GM19238 (cell line): ENCODE results near the gene PNPLA6.

Source experiments
- DNase-seq: peaks from one replicate; pipeline ENCODE4 v3.0.0; 2011; ENCODE audit warnings: low spot score; ENCODE audit not compliant: insufficient read length

Gene PNPLA6

DNA sequence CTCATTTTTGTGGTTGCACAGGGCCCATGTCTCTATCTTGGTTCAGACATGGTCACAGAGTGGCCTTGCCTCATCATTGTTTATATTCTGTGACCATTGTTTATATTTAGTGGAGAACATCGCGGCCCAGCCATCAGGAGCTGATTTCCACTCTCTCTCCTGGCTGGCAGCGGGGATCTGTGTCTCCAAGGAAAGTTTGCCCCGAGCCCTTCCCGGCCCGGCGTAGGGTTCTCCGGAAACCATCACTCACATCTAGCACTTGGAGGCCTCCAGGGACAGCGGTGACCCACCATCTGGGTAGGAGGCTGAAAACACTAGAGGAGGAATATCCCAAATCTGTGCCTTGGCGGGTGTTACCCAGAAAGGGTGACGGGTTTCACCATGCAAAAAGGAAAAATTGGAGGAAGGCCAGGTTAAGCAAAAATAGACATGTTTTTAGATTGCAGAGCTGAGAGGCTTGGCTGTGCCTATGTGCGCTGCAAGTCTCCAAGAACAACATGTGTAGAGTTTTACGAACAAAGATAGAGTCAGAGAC is 20.3 kb upstream of the PNPLA6 start:
- no peak for DNase-seq

DNA sequence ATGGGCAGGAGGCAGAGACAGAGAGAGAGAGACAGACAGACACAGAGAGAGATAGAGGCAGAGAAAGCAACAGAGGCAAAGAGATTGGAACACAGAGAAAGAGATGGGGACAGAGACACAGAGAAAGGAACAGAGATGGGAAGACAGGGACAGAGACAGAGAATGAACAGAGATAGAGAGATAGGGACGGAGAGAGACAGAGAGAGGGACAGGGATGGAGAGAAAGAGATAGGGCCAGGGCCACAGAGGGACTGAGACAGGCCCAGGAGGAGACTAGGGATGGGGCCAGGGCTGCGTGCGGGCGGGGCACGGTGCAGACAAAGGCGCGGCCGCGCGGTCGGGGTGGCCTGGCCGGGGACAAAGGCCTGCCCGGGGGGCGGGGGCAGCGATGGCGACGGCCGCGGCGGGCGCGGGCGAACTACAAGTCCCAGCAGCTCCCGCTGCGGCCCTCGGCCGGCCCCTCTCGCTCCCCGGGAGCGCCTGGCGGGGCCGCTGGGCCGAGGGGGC is 19.8 kb upstream of the PNPLA6 start, which contains the start of gene ZNF358:
Gene ZNF358, plus strand, starts transcription at position 459 of the 507 bp plus-strand sequence. CDS start 3,140 bp downstream, outside the sequence.
- peak; percentile 88 for DNase-seq

DNA sequence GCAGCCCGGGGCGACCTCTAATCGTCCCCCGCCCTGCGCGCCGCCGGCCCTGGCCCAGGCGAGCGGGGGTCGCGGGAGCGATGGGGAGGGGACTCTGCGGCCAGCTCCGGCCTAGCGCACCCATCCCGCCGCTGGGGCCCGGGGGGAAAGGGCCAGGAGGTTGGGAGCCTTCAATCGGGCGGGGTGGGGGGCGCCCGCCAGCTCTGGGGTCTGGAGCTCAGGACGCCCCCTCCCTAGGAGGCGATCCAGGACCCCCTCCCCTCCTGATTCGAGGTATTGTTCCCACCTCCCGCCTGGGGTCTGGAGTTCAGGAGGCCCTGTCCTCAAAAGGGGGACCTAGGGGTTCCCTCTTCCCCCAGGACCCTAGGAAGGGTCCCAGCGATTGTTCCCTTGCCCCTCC is 19.2 kb upstream of the PNPLA6 start:
- DNase-seq = no peak

DNA sequence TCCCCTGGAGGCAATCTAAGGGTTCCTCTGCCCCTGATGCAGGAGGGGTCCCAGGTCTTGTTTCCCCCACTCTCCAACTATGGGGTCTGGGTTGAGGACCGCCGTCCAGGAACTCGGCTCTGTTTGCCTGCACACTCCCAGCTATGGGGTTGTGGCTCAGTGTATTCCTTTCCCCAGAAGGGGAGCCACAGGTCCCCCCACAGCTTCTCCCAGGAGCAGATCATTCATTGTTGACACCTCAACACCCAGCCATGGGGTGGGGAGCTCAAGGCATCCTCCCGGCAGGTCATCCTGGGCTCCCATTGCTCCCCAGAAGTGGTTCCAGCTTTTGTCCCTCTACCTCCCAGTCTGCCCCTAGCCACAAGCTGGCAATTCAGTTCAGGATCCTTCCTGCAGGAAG is 18.6 kb upstream of the PNPLA6 start:
- DNase-seq = no peak

- no peak for DNase-seq
Measured at GRCh38 chr19:7519361-7520130, 16.0 kb upstream of the PNPLA6 start.

DNA sequence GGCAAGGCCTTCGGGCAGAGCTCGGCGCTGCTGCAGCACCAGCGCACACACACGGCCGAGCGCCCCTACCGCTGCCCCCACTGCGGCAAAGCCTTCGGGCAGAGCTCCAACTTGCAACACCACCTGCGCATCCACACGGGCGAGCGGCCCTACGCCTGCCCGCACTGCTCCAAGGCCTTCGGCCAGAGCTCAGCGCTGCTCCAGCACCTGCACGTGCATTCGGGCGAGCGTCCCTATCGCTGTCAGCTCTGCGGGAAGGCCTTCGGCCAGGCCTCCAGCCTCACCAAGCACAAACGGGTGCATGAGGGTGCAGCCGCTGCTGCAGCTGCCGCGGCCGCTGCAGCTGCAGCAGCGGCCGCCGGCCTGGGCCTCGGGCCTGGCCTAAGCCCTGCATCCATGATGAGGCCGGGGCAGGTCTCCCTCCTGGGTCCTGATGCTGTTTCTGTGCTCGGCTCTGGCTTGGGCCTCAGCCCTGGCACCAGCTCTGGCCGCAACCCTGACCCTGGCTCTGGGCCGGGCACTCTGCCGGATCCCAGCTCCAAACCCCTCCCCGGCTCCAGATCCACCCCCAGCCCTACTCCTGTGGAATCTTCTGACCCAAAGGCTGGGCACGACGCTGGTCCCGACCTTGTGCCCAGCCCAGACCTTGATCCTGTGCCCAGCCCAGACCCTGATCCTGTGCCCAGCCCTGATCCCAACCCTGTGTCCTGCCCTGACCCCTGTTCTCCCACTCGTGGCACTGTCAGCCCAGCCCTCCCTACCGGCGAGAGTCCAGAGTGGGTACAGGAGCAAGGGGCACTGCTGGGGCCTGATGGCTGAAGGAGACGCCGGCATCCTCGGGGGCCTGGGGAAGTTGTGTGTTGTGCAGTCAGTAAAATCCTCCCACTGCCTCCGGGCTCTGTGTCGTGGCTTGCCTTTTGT is 15.1 kb upstream of the PNPLA6 start:
- no peak for DNase-seq

DNA sequence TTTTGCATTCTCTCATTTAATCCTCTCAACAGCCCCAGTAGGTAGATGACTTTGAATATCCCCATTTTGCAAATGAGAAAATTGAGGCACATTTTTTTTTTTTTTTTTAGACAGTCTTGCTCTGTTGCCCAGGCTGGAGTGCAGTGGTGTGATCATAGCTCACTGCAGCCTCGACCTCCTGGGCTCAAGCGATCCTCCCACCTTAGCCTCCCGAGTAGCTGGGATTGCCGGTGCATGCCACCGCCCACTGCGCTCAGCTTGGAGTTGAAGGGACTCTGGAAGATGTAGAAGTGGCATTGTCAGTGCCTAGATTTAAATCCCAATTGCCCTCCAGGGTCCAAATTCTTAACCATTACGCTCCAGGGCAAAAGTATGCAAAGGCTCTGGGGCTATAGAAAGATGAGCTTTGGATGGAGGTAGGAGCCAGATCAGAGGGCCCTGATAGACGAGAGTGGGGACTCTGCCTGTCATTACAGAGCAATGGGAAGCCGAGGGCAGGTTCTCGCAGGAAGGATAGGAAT is 13.9 kb upstream of the PNPLA6 start:
- DNase-seq = no peak

DNA sequence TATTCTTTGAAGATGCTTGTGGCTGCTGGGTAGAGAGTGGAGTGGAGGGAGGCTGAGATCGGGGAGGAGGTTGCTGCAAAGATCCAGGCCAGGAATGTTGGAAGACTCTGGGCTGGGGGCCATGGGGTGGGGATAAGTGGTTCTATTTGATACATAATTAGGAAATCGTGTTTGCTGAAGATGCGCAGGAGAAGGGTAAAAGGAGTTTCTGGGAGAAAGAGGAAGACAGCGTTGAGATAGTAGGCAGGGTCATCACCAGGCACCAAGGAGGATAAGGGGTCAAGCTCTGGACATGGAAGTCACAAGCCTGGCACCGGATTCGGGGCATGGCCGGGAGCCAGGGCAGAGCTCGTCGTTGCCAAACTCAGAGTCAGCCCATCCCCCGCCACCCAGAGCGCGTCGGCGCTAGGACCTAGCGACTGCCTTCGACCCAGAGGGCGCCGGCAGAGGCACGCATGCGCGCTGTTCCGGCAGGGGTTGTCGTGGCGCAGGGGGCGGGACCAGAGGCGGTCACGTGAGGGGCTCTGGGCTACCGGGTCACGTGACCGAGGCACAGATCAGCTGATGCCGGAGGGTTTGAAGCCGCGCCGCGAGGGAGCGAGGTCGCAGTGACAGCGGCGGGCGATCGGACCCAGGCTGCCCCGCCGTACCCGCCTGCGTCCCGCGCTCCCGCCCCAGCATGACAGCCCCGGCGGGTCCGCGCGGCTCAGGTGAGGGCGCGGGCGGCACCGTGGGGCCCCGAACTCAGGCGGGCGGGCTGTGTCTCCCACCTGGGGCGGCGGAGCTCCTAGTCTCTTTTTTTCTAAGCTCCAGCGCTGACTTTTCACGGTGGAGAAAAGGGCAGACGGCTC is 13.2 kb upstream of the PNPLA6 start, which contains the start of gene MCOLN1:
Gene MCOLN1, plus strand, starts transcription at position 553 of the 851 bp plus-strand sequence. Its CDS starts 127 bp downstream, at position 680.
- peak; percentile 100 for DNase-seq

DNA sequence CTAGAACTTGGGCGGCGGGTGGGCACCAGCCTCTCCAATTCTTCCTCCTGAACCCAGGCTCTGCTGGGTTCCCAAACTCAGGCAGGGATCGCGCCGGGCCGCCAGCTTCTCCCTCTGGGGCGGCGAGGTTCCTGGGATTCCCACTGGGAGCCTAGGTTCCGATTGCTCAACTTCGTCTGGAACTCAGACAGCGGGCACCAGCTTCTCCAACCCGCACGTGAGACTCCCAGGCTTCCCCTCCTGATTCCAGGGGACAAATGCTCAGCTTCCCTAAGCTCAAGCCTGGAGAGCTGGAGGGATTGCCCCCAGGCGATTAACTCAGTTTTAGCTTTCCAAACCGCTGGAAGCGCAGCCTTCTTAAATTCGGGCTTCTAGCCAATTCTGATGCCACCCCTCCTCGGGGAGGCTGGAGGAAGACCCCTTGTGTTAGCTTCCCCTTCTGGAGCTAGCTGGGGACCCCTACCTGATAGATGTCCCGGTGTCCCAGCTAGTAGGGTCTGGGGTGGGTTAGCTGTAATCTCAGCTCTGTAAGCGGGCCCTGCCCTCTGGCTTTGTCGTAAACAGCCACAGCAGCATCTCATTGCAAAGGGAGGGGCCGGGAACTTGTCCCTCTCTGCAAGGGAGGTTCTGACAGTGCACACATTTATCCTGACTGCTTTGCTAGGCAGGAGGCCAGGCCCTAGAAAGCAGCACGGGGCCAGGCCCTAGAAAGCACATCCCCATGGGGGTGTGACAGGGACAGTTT is 12.4 kb upstream of the PNPLA6 start:
- DNase-seq = no peak

DNA sequence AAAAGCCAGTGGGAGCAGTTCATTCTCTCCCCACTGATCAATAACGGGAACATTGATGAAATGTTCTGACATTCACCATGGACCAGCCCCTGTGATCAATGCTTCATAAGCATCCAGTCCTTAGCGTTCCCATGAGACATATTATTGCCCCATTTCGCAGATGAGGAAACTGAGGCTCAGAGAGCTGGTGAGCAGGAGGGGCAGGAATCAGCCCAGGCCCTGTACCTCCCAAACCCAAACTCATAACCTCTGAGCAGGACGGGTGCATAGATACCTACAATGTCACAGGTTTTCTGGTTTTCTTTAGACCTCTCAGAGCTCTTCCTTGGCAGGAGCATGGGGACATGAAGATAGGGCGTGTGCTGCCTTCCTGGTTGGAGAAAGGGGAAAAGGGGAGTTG is 11.0 kb upstream of the PNPLA6 start:
- DNase-seq = no peak

DNA sequence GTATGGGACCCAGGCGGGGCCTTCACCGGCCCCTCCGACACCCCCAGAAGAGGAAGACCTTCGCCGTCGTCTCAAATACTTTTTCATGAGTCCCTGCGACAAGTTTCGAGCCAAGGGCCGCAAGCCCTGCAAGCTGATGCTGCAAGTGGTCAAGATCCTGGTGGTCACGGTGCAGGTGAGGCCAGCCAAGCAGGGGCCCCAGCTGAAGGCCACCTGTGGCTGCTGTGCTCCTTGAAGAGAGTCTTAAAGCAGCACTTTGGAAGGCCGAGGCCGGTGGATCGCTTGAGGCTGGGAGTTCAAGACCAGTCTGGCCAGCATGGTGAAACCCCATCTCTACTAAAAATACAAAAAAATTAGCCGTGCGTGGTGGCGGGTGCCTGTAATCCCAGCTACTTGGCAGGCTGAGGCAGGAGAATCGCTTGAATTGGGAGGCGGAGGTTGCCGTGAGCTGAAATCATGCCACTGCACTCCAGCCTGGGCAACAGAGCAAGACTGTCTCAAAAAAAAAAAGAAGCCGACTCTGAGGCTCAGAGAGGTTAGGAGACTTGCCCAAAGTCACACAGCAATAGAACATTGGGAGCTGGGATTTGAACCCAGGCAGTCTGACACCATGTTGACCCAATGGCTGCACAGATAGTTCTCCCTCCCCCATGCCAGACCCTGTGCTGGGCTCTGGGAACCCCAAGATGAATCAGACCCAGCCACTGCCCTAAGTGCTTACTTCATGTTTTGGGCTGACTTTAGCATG is 10.4 kb upstream of the PNPLA6 start:
- DNase-seq = no peak

DNA sequence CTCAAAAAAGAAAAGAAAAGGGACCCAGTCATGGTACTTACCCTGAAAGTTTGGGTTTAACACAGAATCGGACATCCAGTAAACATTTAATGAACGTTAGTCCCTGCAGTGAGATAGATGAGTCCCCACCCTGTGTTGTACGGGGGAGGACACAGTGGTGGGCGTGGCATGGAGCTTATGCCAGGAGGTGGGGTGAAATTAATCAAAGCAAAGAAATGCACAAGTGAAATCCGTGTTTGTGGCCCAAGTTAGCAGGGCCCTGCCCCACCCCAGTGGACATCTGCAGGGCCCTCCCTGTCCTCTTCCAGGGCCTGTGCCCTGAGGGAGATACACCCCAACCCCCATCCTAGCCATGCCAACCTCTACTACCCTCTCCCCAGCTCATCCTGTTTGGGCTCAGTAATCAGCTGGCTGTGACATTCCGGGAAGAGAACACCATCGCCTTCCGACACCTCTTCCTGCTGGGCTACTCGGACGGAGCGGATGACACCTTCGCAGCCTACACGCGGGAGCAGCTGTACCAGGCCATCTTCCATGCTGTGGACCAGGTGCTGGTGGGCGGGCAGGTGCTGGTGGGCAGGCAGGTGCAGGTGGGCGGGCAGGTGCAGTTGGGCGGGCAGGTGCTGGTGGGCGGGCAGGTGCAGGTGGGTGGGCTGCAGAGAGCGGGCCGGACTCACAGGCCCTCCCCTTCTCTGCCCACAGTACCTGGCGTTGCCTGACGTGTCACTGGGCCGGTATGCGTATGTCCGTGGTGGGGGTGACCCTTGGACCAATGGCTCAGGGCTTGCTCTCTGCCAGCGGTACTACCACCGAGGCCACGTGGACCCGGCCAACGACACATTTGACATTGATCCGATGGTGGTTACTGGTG is 9.2 kb upstream of the PNPLA6 start:
- no peak for DNase-seq

GRCh38 chr19:7527516-7528191 is 7.9 kb upstream of the PNPLA6 start:
- no peak for DNase-seq

DNA sequence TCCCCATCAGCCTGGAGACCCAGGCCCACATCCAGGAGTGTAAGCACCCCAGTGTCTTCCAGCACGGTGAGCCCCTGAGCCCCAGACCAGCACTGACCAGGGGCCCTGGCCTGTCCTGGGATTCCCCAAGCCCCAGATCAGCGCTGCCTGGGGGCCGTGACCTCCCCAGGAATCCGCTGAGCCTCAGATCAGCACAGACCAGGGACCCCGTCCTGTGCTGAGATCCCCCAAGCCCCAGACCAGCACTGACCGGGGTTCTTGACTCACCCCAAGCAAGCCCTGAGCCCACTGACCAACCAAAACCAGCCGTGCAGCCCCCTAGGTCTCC is 7.4 kb upstream of the PNPLA6 start:
- no peak for DNase-seq

DNA sequence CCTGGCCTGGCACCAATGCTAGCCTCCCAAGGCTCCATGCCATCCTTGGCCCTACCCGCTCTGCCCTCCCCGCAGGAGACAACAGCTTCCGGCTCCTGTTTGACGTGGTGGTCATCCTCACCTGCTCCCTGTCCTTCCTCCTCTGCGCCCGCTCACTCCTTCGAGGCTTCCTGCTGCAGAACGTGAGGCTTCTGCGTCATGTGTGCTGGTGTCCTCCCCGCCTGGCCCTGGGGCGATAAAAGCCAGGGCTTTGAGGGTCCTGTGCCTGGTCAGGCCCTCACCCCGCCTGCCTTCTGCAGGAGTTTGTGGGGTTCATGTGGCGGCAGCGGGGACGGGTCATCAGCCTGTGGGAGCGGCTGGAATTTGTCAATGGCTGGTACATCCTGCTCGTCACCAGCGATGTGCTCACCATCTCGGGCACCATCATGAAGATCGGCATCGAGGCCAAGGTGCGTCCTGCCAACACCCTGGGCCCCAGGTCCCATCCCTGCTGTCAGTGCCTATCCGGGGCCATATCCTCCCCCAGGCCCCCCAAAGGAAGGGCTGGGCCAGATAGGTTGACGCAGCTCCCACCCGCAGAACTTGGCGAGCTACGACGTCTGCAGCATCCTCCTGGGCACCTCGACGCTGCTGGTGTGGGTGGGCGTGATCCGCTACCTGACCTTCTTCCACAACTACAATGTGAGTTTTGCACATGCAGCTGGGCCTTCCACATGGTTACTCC is 6.8 kb upstream of the PNPLA6 start:
- DNase-seq = no peak

GRCh38 chr19:7529246-7529600 is 6.3 kb upstream of the PNPLA6 start:
- no peak for DNase-seq
